Mammary epithelial cell (primary cell): Measurements from ENCODE around the gene TRAF3IP1.

Experiments
- CTCF ChIP-seq, 2 donors: IDR thresholded peaks in 1 of 2; conservative IDR thresholded peaks in 1 of 2; 2 replicates each; pipeline ENCODE4 v1.5.1; 2011 to 2012; ENCODE audit warnings: inconsistent platforms in 2 of 2, low read length in 2 of 2, mild to moderate bottlenecking in 2 of 2, control low read depth in 1 of 2, low read depth in 1 of 2; ENCODE audit not compliant: insufficient read depth in 1 of 2; ENCODE audit errors: extremely low read depth in 1 of 2
- EZH2 ChIP-seq: IDR thresholded peaks from 2 replicates; pipeline ENCODE4 v1.6.1; 2012; ENCODE audit warnings: low read length, inconsistent platforms, borderline replicate concordance

GRCh38 chr2:238352361-238352760, 32.0 kb downstream of the TRAF3IP1 start:
- TF ChIP-seq CTCF (conservative IDR thresholded peaks at IDR 0.05 in 1 of 2, IDR thresholded peaks at IDR 0.05 in 1 of 2; ENCODE audit: extremely low read depth in 1 of 2, insufficient read depth in 1 of 2, low read depth in 1 of 2, low read length in 2 of 2), result no peak
- TF ChIP-seq EZH2, result no peak
